ENCODE results near the gene RUVBL2. TPM values are rescaled to one million over a fixed set of nuclear protein-coding genes. Genes with fewer than 3 reads are reported as not detected.

The RUVBL2 gene
- total RNA-seq, 1 experiment from 2014 or later, result 227 TPM

DNA sequence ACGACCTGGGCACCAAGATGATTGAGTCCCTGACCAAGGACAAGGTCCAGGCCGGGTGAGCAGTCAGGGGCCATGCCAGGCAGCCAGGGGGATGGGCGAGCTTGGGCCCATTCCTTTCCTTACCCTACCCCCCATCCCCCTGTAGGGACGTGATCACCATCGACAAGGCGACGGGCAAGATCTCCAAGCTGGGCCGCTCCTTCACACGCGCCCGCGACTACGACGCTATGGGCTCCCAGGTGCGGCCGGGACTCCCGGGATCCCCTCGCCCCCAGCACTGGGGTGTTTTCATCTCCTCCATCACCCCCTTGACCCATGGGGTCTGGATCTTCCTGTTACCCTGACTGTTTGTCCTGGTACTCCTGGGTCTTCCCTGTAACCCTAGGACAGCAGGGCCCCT is 16.1 kb downstream of the RUVBL2 start:
- POLR2A ChIA-PET (ENCODE audit: low non-redundant PET), result interaction anchor here (0.7 kb wide), 1 partner anchor 32 kb away, joined by 9 read pairs; no protein-coding TSS in a partner anchor
- no peaks in the 10 kb centered on the region for H3K4me1 ChIP-seq (ENCODE audit: insufficient read depth, low read length, poor library complexity, severe bottlenecking)
- DNase-seq (ENCODE audit: low spot score), result no peak
- BruUV-seq (replicated peaks), result no TSS peak
- H3K27ac ChIP-seq (ENCODE audit: low read depth, low read length, poor library complexity, severe bottlenecking), result no peak overlapping the region
- TF ChIP-seq EZH2 (IDR thresholded peaks at IDR 0.05; ENCODE audit: borderline replicate concordance, low read depth, low read length, poor library complexity, severe bottlenecking), result no peak
- TF ChIP-seq, protein P1, sequence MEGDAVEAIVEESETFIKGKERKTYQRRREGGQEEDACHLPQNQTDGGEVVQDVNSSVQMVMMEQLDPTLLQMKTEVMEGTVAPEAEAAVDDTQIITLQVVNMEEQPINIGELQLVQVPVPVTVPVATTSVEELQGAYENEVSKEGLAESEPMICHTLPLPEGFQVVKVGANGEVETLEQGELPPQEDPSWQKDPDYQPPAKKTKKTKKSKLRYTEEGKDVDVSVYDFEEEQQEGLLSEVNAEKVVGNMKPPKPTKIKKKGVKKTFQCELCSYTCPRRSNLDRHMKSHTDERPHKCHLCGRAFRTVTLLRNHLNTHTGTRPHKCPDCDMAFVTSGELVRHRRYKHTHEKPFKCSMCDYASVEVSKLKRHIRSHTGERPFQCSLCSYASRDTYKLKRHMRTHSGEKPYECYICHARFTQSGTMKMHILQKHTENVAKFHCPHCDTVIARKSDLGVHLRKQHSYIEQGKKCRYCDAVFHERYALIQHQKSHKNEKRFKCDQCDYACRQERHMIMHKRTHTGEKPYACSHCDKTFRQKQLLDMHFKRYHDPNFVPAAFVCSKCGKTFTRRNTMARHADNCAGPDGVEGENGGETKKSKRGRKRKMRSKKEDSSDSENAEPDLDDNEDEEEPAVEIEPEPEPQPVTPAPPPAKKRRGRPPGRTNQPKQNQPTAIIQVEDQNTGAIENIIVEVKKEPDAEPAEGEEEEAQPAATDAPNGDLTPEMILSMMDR (conservative IDR thresholded peaks at IDR 0.05; ENCODE audit: low read depth, low read length), result no peak
- no peak overlapping the region for H3K4me3 ChIP-seq (ENCODE audit: low read depth, low read length, poor library complexity, severe bottlenecking)
- H3K9me3 ChIP-seq (ENCODE audit: low read depth, low read length, poor library complexity, severe bottlenecking), result no peaks in the 10 kb centered on the region
- H3K27me3 ChIP-seq (replicated peaks; ENCODE audit: insufficient read depth, low read depth, low read length, poor library complexity), result no peaks in the 10 kb centered on the region
- intact Hi-C loops (cut with micrococcal nuclease; ENCODE audit: unreplicated experiment), result no loop called here
- H3K36me3 ChIP-seq (ENCODE audit: insufficient read depth, low read length, poor library complexity, severe bottlenecking), result peaks cover 48% of the 10 kb centered on the region
- CTCF ChIA-PET, result no interaction called here

DNA sequence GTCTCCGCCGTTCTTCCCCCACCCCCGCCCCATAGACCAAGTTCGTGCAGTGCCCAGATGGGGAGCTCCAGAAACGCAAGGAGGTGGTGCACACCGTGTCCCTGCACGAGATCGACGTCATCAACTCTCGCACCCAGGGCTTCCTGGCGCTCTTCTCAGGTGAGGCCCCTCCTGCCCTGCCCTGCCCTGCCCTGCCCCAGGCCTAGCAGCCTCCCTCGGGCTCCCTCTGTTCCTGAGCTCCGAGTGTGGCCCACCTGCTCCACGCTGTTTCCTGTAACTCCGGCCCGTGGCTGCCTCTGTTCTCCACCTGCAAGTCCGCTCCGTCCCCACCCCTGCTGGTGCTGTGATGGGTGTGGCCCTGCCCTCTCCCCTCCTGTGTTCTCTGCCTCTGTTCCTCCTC is 16.8 kb downstream of the RUVBL2 start:
- ChIA-PET POLR2A (ENCODE audit: low non-redundant PET) (no interaction called here), CTCF (no interaction called here)
- TF ChIP-seq, protein P1 (conservative IDR thresholded peaks at IDR 0.05; ENCODE audit: low read depth, low read length), result no peak
- Histone ChIP-seq H3K9me3 (ENCODE audit: low read depth, low read length, poor library complexity, severe bottlenecking) (no peaks in the 10 kb centered on the region), H3K36me3 (ENCODE audit: insufficient read depth, low read length, poor library complexity, severe bottlenecking) (peaks cover 44% of the 10 kb centered on the region), H3K27ac (ENCODE audit: low read depth, low read length, poor library complexity, severe bottlenecking) (no peak overlapping the region), H3K4me1 (ENCODE audit: insufficient read depth, low read length, poor library complexity, severe bottlenecking) (no peaks in the 10 kb centered on the region), H3K4me3 (ENCODE audit: low read depth, low read length, poor library complexity, severe bottlenecking) (no peak overlapping the region), H3K27me3 (replicated peaks; ENCODE audit: insufficient read depth, low read depth, low read length, poor library complexity) (no peaks in the 10 kb centered on the region)
- intact Hi-C loops (cut with micrococcal nuclease; ENCODE audit: unreplicated experiment), result no loop called here
- BruUV-seq (replicated peaks), result no TSS peak
- no peak for DNase-seq (ENCODE audit: low spot score)

DNA sequence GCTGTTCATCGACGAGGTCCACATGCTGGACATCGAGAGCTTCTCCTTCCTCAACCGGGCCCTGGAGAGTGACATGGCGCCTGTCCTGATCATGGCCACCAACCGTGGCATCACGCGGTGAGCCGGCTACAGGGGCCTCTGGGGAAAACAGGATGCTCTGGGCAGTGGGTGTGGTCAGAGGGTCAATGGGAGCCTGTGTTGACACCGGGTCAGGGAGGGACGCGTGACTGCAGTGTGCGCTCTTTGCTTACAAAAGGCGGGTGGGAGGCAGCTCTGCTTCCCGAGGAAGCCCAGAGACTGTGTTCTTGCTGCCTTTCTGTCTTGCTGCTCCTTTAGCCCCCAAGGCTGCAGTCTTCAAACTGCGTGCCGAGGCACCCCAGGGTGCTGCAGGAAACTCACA is 17.5 kb downstream of the RUVBL2 start:
- no peak for DNase-seq (ENCODE audit: low spot score)
- H3K27me3 ChIP-seq (replicated peaks; ENCODE audit: insufficient read depth, low read depth, low read length, poor library complexity), result no peaks in the 10 kb centered on the region
- H3K9me3 ChIP-seq (ENCODE audit: low read depth, low read length, poor library complexity, severe bottlenecking), result no peaks in the 10 kb centered on the region
- no peaks in the 10 kb centered on the region for H3K4me1 ChIP-seq (ENCODE audit: insufficient read depth, low read length, poor library complexity, severe bottlenecking)
- peaks cover 45% of the 10 kb centered on the region for H3K36me3 ChIP-seq (ENCODE audit: insufficient read depth, low read length, poor library complexity, severe bottlenecking)
- BruUV-seq (replicated peaks), result no TSS peak
- H3K4me3 ChIP-seq (ENCODE audit: low read depth, low read length, poor library complexity, severe bottlenecking), result no peak overlapping the region
- H3K27ac ChIP-seq (ENCODE audit: low read depth, low read length, poor library complexity, severe bottlenecking), result no peak overlapping the region
- no peak for TF ChIP-seq EZH2 (IDR thresholded peaks at IDR 0.05; ENCODE audit: borderline replicate concordance, low read depth, low read length, poor library complexity, severe bottlenecking)
- TF ChIP-seq, protein P1 (conservative IDR thresholded peaks at IDR 0.05; ENCODE audit: low read depth, low read length), result no peak
- ChIA-PET CTCF (no interaction called here), POLR2A (ENCODE audit: low non-redundant PET) (no interaction called here)
- intact Hi-C loops (cut with micrococcal nuclease; ENCODE audit: unreplicated experiment), result no loop called here
